Globus pallidus (tissue), 1 donor: Measurements from ENCODE around the gene SEC61A1.

Source experiments
- DNase-seq: peaks from one replicate; pipeline ENCODE4 v3.0.0-alpha.2; 2015; ENCODE audit warnings: low spot score

The SEC61A1 gene

GRCh38 chr3:128077665-128078064 lies 25.4 kb downstream of the SEC61A1 start:
- DNase-seq = no peak

- no peak for DNase-seq
These were observed 26.1 kb downstream of the SEC61A1 start for GRCh38 chr3:128078322-128078721.

GRCh38 chr3:128078875-128079274 lies 26.6 kb downstream of the SEC61A1 start:
- DNase-seq = no peak

GRCh38 chr3:128079823-128080222 lies 27.6 kb downstream of the SEC61A1 start:
- no peak for DNase-seq

- DNase-seq = no peak
These were observed 28.3 kb downstream of the SEC61A1 start for GRCh38 chr3:128080323-128081080.

- DNase-seq = no peak
These were observed 29.0 kb downstream of the SEC61A1 start for GRCh38 chr3:128081226-128081625.

- no peak for DNase-seq
These were observed 29.6 kb downstream of the SEC61A1 start for GRCh38 chr3:128081846-128082245.

- no peak for DNase-seq
These were observed 30.3 kb downstream of the SEC61A1 start for GRCh38 chr3:128082546-128082945.

GRCh38 chr3:128083396-128083795 lies 31.2 kb downstream of the SEC61A1 start:
- no peak for DNase-seq

GRCh38 chr3:128083980-128084674 lies 31.9 kb downstream of the SEC61A1 start:
- DNase-seq = no peak

GRCh38 chr3:128084675-128085021 lies 32.4 kb downstream of the SEC61A1 start:
- no peak for DNase-seq

GRCh38 chr3:128089135-128089534 lies 36.9 kb downstream of the SEC61A1 start:
- DNase-seq = no peak

- DNase-seq = no peak
These were observed 39.3 kb downstream of the SEC61A1 start for GRCh38 chr3:128091586-128091985.

GRCh38 chr3:128094295-128095151 lies 42.3 kb downstream of the SEC61A1 start:
- no peak for DNase-seq

GRCh38 chr3:128095222-128095703 lies 43.0 kb downstream of the SEC61A1 start:
- DNase-seq = peak; percentile 85

GRCh38 chr3:128098234-128098633 lies 46.0 kb downstream of the SEC61A1 start:
- no peak for DNase-seq

- peak; percentile 65 for DNase-seq
These were observed 47.9 kb downstream of the SEC61A1 start for GRCh38 chr3:128100161-128100560.

GRCh38 chr3:128100638-128101037 lies 48.4 kb downstream of the SEC61A1 start:
- no peak for DNase-seq

GRCh38 chr3:128103136-128103676 lies 51.0 kb downstream of the SEC61A1 start:
- no peak for DNase-seq

GRCh38 chr3:128107834-128108233 lies 55.6 kb downstream of the SEC61A1 start:
- no peak for DNase-seq

GRCh38 chr3:128111147-128111546 lies 58.9 kb downstream of the SEC61A1 start:
- DNase-seq = no peak

- DNase-seq = no peak
These were observed 60.2 kb downstream of the SEC61A1 start for GRCh38 chr3:128112357-128112968.
